B cell (primary cell): Measurements from ENCODE around the gene TSPOAP1. TPM values are rescaled to one million over a fixed set of nuclear protein-coding genes. Genes with fewer than 3 reads are reported as not detected.
A peak's percentile ranks its signal among the peaks of the same experiment; 100 is the strongest.
"Not testable (repeated sequence)": the region's sequence is repeated elsewhere in the genome, so short reads cannot be mapped to it uniquely, and the experiment has no call there.

Source experiments
- ATAC-seq: fragments of 200-7000 bp; cut with Tn5 transposase; one replicate; pipeline ENCODE4 v1.10.0; 2021; ENCODE audit warnings: low read depth, mild to moderate bottlenecking, moderate number of reproducible peaks, moderate library complexity
- CTCF ChIA-PET: fragments of 350-600 bp; sonication (Branson Sonifier 250); formaldehyde crosslinking; loops from one replicate; lab custom pipeline; 2021; ENCODE audit warnings: antibody characterized with exemption, inconsistent platforms; lab: Charles Lee
- POLR2A ChIA-PET: fragments of 350-600 bp; sonication (Branson Sonifier 250); formaldehyde crosslinking; loops from one replicate; lab custom pipeline; 2021; ENCODE audit warnings: antibody characterized with exemption; lab: Charles Lee
- DNase-seq: peaks from one replicate; pipeline ENCODE4 v3.0.0; 2013
- H2AFZ ChIP-seq: 2 replicates; pipeline ENCODE4 v1.6.1; 2012; ENCODE audit warnings: mild to moderate bottlenecking, low read depth, low read length; ENCODE audit not compliant: insufficient read depth, poor library complexity, severe bottlenecking
- H3K27ac ChIP-seq, 2 donors: 1 replicate in 1 of 2; 2 replicates in 1 of 2; pipeline ENCODE4 v1.5.1; 2012 to 2013; ENCODE audit warnings: low read length in 2 of 2, mild to moderate bottlenecking in 2 of 2, moderate library complexity in 1 of 2
- H3K27me3 ChIP-seq, 4 experiments: fragments of 200-600 bp in 1 of 4; sonication (generic) in 1 of 4; replicated peaks in 1 of 4; 1 replicate in 2 of 4; 2 replicates in 2 of 4; pipeline versions ENCODE4 v1.6.1 to v1.7.0; 2013 to 2016; ENCODE audit warnings: low read length in 3 of 4, mild to moderate bottlenecking in 2 of 4, mixed read lengths in 1 of 4, moderate library complexity in 1 of 4; ENCODE audit not compliant: insufficient read depth in 4 of 4, control insufficient read depth in 3 of 4; ENCODE audit errors: control extremely low read depth in 1 of 4
- H3K36me3 ChIP-seq, 2 experiments: replicated peaks in 1 of 2; 1 replicate in 1 of 2; 2 replicates in 1 of 2; pipeline versions ENCODE4 v1.6.1 to v1.7.1; 2013; ENCODE audit warnings: low read length in 1 of 2; ENCODE audit not compliant: insufficient read depth in 2 of 2, control insufficient read depth in 1 of 2; ENCODE audit errors: control extremely low read depth in 1 of 2, extremely low read depth in 1 of 2
- H3K4me1 ChIP-seq, 2 donors: fragments of 200-600 bp in 1 of 2; sonication (generic) in 1 of 2; 1 replicate in 1 of 2; 2 replicates in 1 of 2; pipeline versions ENCODE4 v1.5.1 to v1.6.1; 2013 to 2017; ENCODE audit warnings: low read length in 2 of 2; ENCODE audit not compliant: control insufficient read depth in 2 of 2, insufficient read depth in 2 of 2
- H3K4me2 ChIP-seq: replicated peaks from 2 replicates; pipeline ENCODE3; 2012; ENCODE audit warnings: mild to moderate bottlenecking, low read depth, low read length; ENCODE audit not compliant: poor library complexity, severe bottlenecking
- H3K4me3 ChIP-seq, 5 experiments: fragments of 200-600 bp in 1 of 5; sonication (generic) in 1 of 5; 1 replicate in 3 of 5; 2 replicates in 2 of 5; pipeline versions ENCODE4 v1.5.1 to v1.7.0; 2011 to 2016; ENCODE audit warnings: low read length in 4 of 5, mild to moderate bottlenecking in 4 of 5, low read depth in 2 of 5, control low read depth in 1 of 5, moderate library complexity in 1 of 5; ENCODE audit not compliant: insufficient read depth in 1 of 5; ENCODE audit errors: control extremely low read depth in 1 of 5, extremely low read depth in 1 of 5
- H3K79me2 ChIP-seq: fragments of 200-600 bp; sonication (generic); one replicate; pipeline ENCODE4 v1.6.0; 2016; ENCODE audit warnings: low read length; ENCODE audit not compliant: control insufficient read depth, insufficient read depth
- H3K9ac ChIP-seq: fragments of 200-600 bp; sonication (generic); 2 replicates; pipeline ENCODE4 v1.6.1; 2017; ENCODE audit warnings: mild to moderate bottlenecking, low read length, moderate library complexity
- H3K9me3 ChIP-seq, 3 donors: one replicate each; pipeline versions ENCODE4 v1.6.1 to v1.7.1; 2013; ENCODE audit warnings: low read length in 2 of 3; ENCODE audit not compliant: control insufficient read depth in 2 of 3, insufficient read depth in 1 of 3; ENCODE audit errors: control extremely low read depth in 1 of 3
- H4K20me1 ChIP-seq: 2 replicates; pipeline ENCODE4 v1.6.0; 2012; ENCODE audit warnings: mild to moderate bottlenecking, low read length; ENCODE audit not compliant: insufficient read depth, control insufficient read depth, poor library complexity, severe bottlenecking
- H3K27ac Mint-ChIP-seq: one replicate; pipeline ENCODE4 v1.8.0; 2021; ENCODE audit warnings: mixed read lengths
- H3K27me3 Mint-ChIP-seq: one replicate; pipeline ENCODE4 v1.8.0; 2021; ENCODE audit warnings: mixed read lengths
- H3K4me1 Mint-ChIP-seq: one replicate; pipeline ENCODE4 v1.8.0; 2021; ENCODE audit warnings: mixed read lengths
- H3K4me3 Mint-ChIP-seq: one replicate; pipeline ENCODE4 v1.8.0; 2021; ENCODE audit warnings: mixed read lengths
- H3K9me3 Mint-ChIP-seq: one replicate; pipeline ENCODE4 v1.8.0; 2022; ENCODE audit warnings: mixed read lengths; ENCODE audit not compliant: insufficient read depth
- EZH2 ChIP-seq: IDR thresholded peaks from 2 replicates; pipeline ENCODE4 v1.6.1; 2012; ENCODE audit warnings: borderline replicate concordance, low read depth, mild to moderate bottlenecking, moderate library complexity, low read length; ENCODE audit not compliant: insufficient read depth, poor library complexity, severe bottlenecking
- WGBS: methylation state at CpG from one replicate; pipeline ENCODE4 v1.1.5; 2013; ENCODE audit warnings: missing lambda C conversion rate; ENCODE audit not compliant: insufficient coverage; 5-methylcytosine and 5-hydroxymethylcytosine counted together
- intact Hi-C: fragments of 100-400 bp; cut with micrococcal nuclease; formaldehyde crosslinking; loops from one replicate; pipeline ENCODE4 v1.10.0; 2022
- polyA plus RNA-seq: library from polyadenylated mRNA; depleted of rRNA; stranded (reverse); fragments of >200 nt; gene quantifications from 2 replicates; pipeline ENCODE4 v1.2.3, GENCODE V29; 2012
- total RNA-seq, 2 donors: library from RNA; stranded (reverse); fragments of 120-200 nt in 1 of 2; gene quantifications; 1 replicate in 1 of 2; 2 replicates in 1 of 2; pipeline versions ENCODE4 v1.2.3 to v1.2.4, GENCODE V29; 2013 to 2022
- TF ChIP-seq, protein P1 (sequence below): fragments of 200-600 bp; IDR thresholded peaks from one replicate; pipeline ENCODE4 v1.8.0; 2022; ENCODE audit warnings: antibody characterized with exemption, mild to moderate bottlenecking

The TSPOAP1 gene
- total and polyA plus RNA-seq, 2 donors (not counting 1 experiment from before 2014, with no cell fraction given), result 10.8 to 30.7 TPM

GRCh38 chr17:58341861-58342475 is 13.4 kb upstream of the TSPOAP1 start:
- ChIA-PET CTCF (interaction anchor here (3.5 to 13.7 kb wide), 3 partner anchors 10 to 21 kb away, joined by 16 to 587 read pairs (median 119); partner anchors contain the start of gene TSPOAP1), POLR2A (interaction anchor here (2.8 to 13.3 kb wide), 2 partner anchors 10 to 12 kb away, joined by 10 to 663 read pairs; partner anchors contain the start of genes SUPT4H1 and TSPOAP1)
- peaks cover 86% of the 10 kb centered on the region for H3K79me2 ChIP-seq
- no peaks in the 10 kb centered on the region for H3K9me3 Mint-ChIP-seq
- peaks cover 80 to 93% of the 10 kb centered on the region in 2 donors for H3K4me1 ChIP-seq
- H4K20me1 ChIP-seq, result peaks cover 5% of the 10 kb centered on the region
- peak overlapping the region; percentile 92 for H3K4me2 ChIP-seq
- H3K27ac ChIP-seq, result peak overlapping the region; percentile 98 to 99
- peaks cover 0 to 22% of the 10 kb centered on the region in 2 experiments for H3K36me3 ChIP-seq
- H3K4me3 Mint-ChIP-seq, result peak overlapping the region; percentile 88
- peak overlapping the region; percentile 94 for H3K27ac Mint-ChIP-seq
- H3K27me3 ChIP-seq, result no peaks in the 10 kb centered on the region
- H3K9me3 ChIP-seq, result no peaks in the 10 kb centered on the region
- peaks cover 90% of the 10 kb centered on the region for H3K4me1 Mint-ChIP-seq
- H2AFZ ChIP-seq, result no peak overlapping the region
- no peaks in the 10 kb centered on the region for H3K27me3 Mint-ChIP-seq
- intact Hi-C loops, result no loop called here
- H3K9ac ChIP-seq, result peak overlapping the region; percentile 34
- 46% methylated on average over 3 of the region's 4 CpGs for WGBS
- ATAC-seq (no peak), DNase-seq (peak; percentile 52)
- peak overlapping the region in 2 of 5 experiments; percentile 10 to 33 for H3K4me3 ChIP-seq
- no peak for TF ChIP-seq EZH2
- TF ChIP-seq, protein P1, sequence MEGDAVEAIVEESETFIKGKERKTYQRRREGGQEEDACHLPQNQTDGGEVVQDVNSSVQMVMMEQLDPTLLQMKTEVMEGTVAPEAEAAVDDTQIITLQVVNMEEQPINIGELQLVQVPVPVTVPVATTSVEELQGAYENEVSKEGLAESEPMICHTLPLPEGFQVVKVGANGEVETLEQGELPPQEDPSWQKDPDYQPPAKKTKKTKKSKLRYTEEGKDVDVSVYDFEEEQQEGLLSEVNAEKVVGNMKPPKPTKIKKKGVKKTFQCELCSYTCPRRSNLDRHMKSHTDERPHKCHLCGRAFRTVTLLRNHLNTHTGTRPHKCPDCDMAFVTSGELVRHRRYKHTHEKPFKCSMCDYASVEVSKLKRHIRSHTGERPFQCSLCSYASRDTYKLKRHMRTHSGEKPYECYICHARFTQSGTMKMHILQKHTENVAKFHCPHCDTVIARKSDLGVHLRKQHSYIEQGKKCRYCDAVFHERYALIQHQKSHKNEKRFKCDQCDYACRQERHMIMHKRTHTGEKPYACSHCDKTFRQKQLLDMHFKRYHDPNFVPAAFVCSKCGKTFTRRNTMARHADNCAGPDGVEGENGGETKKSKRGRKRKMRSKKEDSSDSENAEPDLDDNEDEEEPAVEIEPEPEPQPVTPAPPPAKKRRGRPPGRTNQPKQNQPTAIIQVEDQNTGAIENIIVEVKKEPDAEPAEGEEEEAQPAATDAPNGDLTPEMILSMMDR, result no peak

DNA sequence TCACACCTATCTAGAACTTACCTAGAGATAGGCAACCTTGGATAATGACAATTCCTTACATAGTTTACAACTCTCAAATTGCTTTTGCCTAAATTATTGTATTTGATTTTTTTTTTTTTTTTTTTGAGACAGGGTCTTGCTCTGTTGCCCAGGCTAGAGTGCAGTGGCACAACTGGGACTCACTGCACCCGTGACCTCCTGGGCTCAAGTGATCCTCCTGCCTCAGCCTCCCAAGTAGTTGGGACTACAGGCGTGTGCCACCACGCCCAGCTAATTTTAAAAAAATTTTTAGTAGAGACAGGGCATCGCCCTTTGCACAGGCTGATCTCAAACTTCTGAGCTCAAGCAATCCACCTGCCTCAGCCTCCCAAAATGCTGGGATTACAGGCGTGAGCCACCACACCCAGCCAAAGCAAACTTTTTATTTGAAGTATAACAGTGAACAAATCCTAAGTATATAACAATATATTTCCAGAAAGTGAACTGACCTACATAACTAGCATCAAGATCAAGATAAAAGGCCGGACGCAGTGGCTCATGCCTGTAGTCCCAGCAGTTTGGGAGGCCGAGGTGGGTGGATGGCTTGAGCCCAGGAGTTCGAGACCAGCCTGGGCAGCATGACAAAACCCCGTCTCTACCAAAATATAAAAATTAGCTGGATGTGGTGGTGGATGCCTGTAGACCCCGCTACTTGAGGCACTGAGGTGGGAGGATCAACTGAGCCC is 12.7 kb upstream of the TSPOAP1 start:
- Histone ChIP-seq H3K27ac (peak overlapping the region; percentile 99 to 100), H3K4me1 (peaks cover 86 to 98% of the 10 kb centered on the region in 2 donors), H3K4me3 (peak overlapping the region in 1 of 5 experiments; percentile 33), H3K36me3 (peaks cover 0 to 15% of the 10 kb centered on the region in 2 experiments), H3K4me2 (peak overlapping the region; percentile 92), H3K79me2 (peaks cover 86% of the 10 kb centered on the region)
- Mint-ChIP-seq H3K27ac (peak overlapping the region; percentile 94), H3K4me3 (peak overlapping the region; percentile 88), H3K4me1 (peaks cover 93% of the 10 kb centered on the region)
- H3K27me3 Mint-ChIP-seq, ATAC-seq, H3K9me3 ChIP-seq, DNase-seq, H4K20me1 ChIP-seq, H3K9me3 Mint-ChIP-seq, intact Hi-C loops, H2AFZ ChIP-seq, H3K27me3 ChIP-seq, H3K9ac ChIP-seq: not testable (repeated sequence)
- ChIA-PET CTCF (interaction anchor here (1.2 to 13.7 kb wide), 3 partner anchors 10 to 21 kb away, joined by 3 to 587 read pairs (median 16); partner anchors contain the start of genes SUPT4H1 and TSPOAP1), POLR2A (interaction anchor here (13.3 kb wide), 1 partner anchor 12 kb away, joined by 663 read pairs; the partner anchor contains the start of gene TSPOAP1)
- 90% methylated on average over 4 of the region's 11 CpGs for WGBS
